Measurements from ENCODE around the gene GOT1. TPM values are rescaled to one million over a fixed set of nuclear protein-coding genes. Genes with fewer than 3 reads are reported as not detected.

GOT1 gene
- total RNA-seq, 4 donors from 2014 or later, result 19.3 to 57.3 (median 36.7) TPM

DNA sequence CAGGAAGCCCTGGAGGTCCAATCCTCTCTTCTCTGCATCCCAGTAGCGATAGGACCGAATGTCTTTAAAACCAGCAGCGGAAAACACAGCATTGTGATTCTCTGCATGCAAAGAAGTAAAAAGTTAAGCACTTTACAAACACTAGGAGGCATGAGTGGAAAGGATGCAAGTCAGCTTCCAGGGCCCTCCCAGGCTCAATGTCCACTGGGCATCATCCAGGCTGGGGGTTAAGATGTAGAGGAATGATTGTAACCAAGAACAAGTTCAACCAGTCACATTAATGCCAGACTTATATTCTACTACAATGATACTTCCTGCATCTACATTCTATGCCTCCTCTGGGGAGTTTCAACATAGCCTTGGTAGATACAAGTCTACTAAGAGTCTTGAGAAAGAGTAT, 24.3 kb downstream of the GOT1 start:
- 94 to 95% methylated on average over 3 of the region's 3 CpGs for WGBS, 2 donors
- no peaks in the 10 kb centered on the region for H3K27me3 ChIP-seq
- TF ChIP-seq, protein P1, sequence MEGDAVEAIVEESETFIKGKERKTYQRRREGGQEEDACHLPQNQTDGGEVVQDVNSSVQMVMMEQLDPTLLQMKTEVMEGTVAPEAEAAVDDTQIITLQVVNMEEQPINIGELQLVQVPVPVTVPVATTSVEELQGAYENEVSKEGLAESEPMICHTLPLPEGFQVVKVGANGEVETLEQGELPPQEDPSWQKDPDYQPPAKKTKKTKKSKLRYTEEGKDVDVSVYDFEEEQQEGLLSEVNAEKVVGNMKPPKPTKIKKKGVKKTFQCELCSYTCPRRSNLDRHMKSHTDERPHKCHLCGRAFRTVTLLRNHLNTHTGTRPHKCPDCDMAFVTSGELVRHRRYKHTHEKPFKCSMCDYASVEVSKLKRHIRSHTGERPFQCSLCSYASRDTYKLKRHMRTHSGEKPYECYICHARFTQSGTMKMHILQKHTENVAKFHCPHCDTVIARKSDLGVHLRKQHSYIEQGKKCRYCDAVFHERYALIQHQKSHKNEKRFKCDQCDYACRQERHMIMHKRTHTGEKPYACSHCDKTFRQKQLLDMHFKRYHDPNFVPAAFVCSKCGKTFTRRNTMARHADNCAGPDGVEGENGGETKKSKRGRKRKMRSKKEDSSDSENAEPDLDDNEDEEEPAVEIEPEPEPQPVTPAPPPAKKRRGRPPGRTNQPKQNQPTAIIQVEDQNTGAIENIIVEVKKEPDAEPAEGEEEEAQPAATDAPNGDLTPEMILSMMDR (IDR thresholded peaks at IDR 0.05), result no peak
- no peak for TF ChIP-seq POLR2A (IDR thresholded peaks at IDR 0.05)
- peaks cover 42 to 48% of the 10 kb centered on the region in 2 donors for H3K36me3 ChIP-seq
- H3K9me3 ChIP-seq, result no peaks in the 10 kb centered on the region
- DNase-seq, result no peak
- H3K4me1 ChIP-seq, result no peaks in the 10 kb centered on the region
- no peak overlapping the region for H3K27ac ChIP-seq
- no peak overlapping the region for H3K4me3 ChIP-seq (replicated peaks in 1 of 3)
- intact Hi-C loops (cut with DNase I), result no loop called here

DNA sequence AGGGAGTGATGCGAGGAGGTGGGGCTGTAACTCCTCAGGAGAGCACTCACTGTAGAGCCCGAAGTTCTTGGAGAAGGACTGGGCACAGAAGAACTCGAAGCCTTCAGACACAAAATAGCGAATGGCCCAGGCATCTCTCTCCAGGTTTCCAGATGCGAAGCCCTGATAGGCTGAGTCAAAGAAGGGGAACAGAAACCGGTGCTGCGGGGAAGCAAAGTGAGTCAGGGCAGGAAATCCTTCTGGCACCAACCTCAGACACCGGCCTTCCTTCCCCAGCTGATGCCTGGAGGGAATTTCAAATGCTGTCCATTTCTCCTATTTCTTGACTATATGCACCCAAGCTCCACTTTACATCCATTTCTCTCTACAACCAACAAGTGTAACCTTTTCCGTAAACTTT, 26.8 kb downstream of the GOT1 start:
- no peak overlapping the region for H3K27ac ChIP-seq
- H3K9me3 ChIP-seq, result no peaks in the 10 kb centered on the region
- H3K36me3 ChIP-seq, result peaks cover 44 to 67% of the 10 kb centered on the region in 2 donors
- H3K4me3 ChIP-seq (replicated peaks in 1 of 3), result no peak overlapping the region
- intact Hi-C loops (cut with DNase I), result no loop called here
- H3K4me1 ChIP-seq, result no peaks in the 10 kb centered on the region
- no peak for DNase-seq
- 77 to 79% methylated on average over 9 of the region's 9 CpGs for WGBS, 2 donors
- no peak for TF ChIP-seq POLR2A (IDR thresholded peaks at IDR 0.05)
- TF ChIP-seq, protein P1 (IDR thresholded peaks at IDR 0.05), result no peak
- H3K27me3 ChIP-seq, result no peaks in the 10 kb centered on the region

GRCh38 chr10:99399664-99400063, 30.8 kb downstream of the GOT1 start:
- DNase-seq, result no peak
- Histone ChIP-seq H3K27me3 (no peaks in the 10 kb centered on the region), H3K4me1 (peaks cover 11 to 13% of the 10 kb centered on the region in 2 donors), H3K4me3 (replicated peaks in 1 of 3) (no peak overlapping the region), H3K27ac (no peak overlapping the region), H3K9me3 (no peaks in the 10 kb centered on the region), H3K36me3 (peaks cover 36 to 61% of the 10 kb centered on the region in 2 donors)
- intact Hi-C loops (cut with DNase I), result no loop called here
- no peak for TF ChIP-seq POLR2A (IDR thresholded peaks at IDR 0.05)
- TF ChIP-seq, protein P1 (IDR thresholded peaks at IDR 0.05), result no peak
- 98 to 100% methylated on average over 3 of the region's 3 CpGs for WGBS, 2 donors

GRCh38 chr10:99396471-99396870, 34.0 kb downstream of the GOT1 start:
- intact Hi-C loops (cut with DNase I), result no loop called here
- DNase-seq, result no peak
- 90 to 94% methylated on average over 3 of the region's 3 CpGs for WGBS, 2 donors
- Histone ChIP-seq H3K27me3 (no peaks in the 10 kb centered on the region), H3K4me1 (peaks cover 13 to 27% of the 10 kb centered on the region in 2 donors), H3K9me3 (no peaks in the 10 kb centered on the region), H3K27ac (no peak overlapping the region), H3K4me3 (replicated peaks in 1 of 3) (no peak overlapping the region), H3K36me3 (peaks cover 12 to 37% of the 10 kb centered on the region in 2 donors)
- TF ChIP-seq POLR2A (IDR thresholded peaks at IDR 0.05), result no peak
- TF ChIP-seq, protein P1 (IDR thresholded peaks at IDR 0.05), result no peak

DNA sequence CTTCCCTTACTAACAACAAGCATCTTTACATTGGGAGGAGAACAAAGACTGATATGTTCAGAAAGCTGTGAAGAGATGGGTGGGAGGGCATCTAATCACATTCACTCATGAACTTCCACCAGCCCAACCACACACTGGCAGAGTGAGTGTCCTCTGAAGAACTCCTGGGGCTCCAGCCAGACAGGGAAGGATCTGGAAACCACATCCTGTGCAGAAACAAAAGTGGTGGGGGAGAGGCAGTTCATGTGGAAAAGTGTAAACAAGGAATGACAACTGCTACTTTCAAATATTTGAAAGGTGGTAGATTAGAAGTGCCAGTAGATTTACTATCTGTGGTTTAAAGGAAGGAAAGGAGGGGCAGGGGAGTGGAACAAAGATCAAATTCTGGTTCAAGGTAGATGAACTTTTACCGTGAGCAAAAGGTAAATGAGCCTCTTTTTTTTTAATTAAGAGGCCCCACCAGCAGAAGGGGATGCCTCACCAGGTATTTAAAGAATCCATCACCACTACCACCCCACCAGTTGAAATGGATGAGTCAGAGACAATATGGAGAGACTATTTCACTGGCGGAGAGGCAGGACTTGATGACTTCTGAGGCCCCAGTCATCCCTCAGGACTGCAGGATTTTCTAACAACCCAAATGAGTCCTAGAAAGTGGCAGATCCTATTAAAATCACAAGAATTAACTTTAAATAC, 34.5 kb downstream of the GOT1 start:
- H3K36me3 ChIP-seq, result peaks cover 6 to 31% of the 10 kb centered on the region in 2 donors

More for the DNA sequence above, 34.5 kb downstream of the GOT1 start:
- no peak for TF ChIP-seq POLR2A (IDR thresholded peaks at IDR 0.05)
- TF ChIP-seq, protein P1 (IDR thresholded peaks at IDR 0.05), result no peak
- 74 to 83% methylated on average over 2 of the region's 2 CpGs for WGBS, 2 donors
- no peaks in the 10 kb centered on the region for H3K27me3 ChIP-seq
- no peaks in the 10 kb centered on the region for H3K9me3 ChIP-seq
- no peak overlapping the region for H3K4me3 ChIP-seq (replicated peaks in 1 of 3)
- no peak overlapping the region for H3K27ac ChIP-seq
- intact Hi-C loops (cut with DNase I), result no loop called here
- H3K4me1 ChIP-seq, result peaks cover 13 to 27% of the 10 kb centered on the region in 2 donors
- DNase-seq, result no peak
